ENCODE data around the gene ANKRD30A.

DNA sequence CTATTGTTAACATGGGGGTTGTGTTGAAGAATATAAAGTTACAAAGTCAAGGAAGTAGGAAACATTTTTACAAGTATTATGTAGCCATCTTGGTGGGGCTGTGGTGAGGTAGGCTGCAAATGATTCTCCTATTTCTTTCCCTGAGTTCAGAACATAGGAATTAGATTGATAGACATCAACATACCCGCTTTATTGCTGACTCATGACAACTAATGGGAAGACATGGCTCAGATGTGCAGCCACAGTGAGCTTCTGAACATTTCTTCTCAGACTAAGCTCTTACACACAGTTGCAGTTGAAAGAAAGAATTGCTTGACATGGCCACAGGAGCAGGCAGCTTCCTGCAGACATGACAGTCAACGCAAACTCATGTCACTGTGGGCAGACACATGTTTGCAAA is 110.7 kb downstream of the ANKRD30A start:
- TF ChIP-seq, protein P1, sequence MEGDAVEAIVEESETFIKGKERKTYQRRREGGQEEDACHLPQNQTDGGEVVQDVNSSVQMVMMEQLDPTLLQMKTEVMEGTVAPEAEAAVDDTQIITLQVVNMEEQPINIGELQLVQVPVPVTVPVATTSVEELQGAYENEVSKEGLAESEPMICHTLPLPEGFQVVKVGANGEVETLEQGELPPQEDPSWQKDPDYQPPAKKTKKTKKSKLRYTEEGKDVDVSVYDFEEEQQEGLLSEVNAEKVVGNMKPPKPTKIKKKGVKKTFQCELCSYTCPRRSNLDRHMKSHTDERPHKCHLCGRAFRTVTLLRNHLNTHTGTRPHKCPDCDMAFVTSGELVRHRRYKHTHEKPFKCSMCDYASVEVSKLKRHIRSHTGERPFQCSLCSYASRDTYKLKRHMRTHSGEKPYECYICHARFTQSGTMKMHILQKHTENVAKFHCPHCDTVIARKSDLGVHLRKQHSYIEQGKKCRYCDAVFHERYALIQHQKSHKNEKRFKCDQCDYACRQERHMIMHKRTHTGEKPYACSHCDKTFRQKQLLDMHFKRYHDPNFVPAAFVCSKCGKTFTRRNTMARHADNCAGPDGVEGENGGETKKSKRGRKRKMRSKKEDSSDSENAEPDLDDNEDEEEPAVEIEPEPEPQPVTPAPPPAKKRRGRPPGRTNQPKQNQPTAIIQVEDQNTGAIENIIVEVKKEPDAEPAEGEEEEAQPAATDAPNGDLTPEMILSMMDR (conservative IDR thresholded peaks at IDR 0.05; ENCODE audit: low read depth, low read length), result no peak
- TF ChIP-seq EZH2 (IDR thresholded peaks at IDR 0.05; ENCODE audit: borderline replicate concordance, low read depth, low read length, poor library complexity, severe bottlenecking), result no peak

Measured in A673 (cell line).